A673 (cell line): ENCODE measurements around the gene RNF148.

Source experiments
- CTCF ChIP-seq: fragments of 300-800, 200-600 bp; sonication (generic); conservative IDR thresholded peaks from 2 replicates; pipeline ENCODE4 v1.5.1; 2017; ENCODE audit warnings: low read depth, mild to moderate bottlenecking, antibody characterized with exemption, low read length, moderate library complexity, mixed read lengths
- EZH2 ChIP-seq: fragments of 200-600 bp; sonication (generic); IDR thresholded peaks from 2 replicates; pipeline ENCODE4 v1.6.1; 2017; ENCODE audit warnings: borderline replicate concordance, low read depth, mild to moderate bottlenecking, mixed read lengths, antibody characterized with exemption, low read length; ENCODE audit not compliant: poor library complexity, severe bottlenecking

GRCh38 chr7:122675011-122675410 lies 27.7 kb downstream of the RNF148 start:
- TF ChIP-seq CTCF (no peak), EZH2 (no peak)
